Measurements from ENCODE around the gene TPPP.
"Not testable (repeated sequence)": the region's sequence is repeated elsewhere in the genome, so short reads cannot be mapped to it uniquely, and the experiment has no call there.

TPPP gene

DNA sequence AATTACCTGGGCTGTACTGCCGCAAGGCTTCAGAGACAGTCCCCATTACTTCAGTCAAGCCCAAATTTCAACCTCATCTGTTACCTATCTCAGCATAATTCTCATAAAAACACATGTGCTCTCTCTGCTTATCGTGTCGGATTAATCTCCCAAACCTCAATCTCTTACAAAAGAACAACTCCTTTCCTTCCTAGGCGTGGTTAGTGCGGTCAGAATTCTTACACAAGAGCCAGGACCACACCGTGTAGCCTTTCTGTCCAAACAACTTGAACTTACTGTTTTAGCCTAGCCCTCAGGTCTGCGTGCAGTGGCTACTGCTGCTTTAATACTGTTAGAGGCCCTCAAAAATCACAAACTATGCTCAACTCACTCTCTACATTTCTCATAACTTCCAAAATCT lies 13.0 kb upstream of the TPPP start:
- DNase-seq (ENCODE audit: low spot score); in situ Hi-C loops (cut with MboI; ENCODE audit: low pct_unique_long_range_greater_than_20kb, low sequenced_read_pairs, unreplicated experiment): not testable (repeated sequence)

- DNase-seq (ENCODE audit: low spot score); in situ Hi-C loops (cut with MboI; ENCODE audit: low pct_unique_long_range_greater_than_20kb, low sequenced_read_pairs, unreplicated experiment): not testable (repeated sequence)
Measured at GRCh38 chr5:696753-697702, 3.9 kb upstream of the TPPP start.

- DNase-seq (ENCODE audit: low spot score); in situ Hi-C loops (cut with MboI; ENCODE audit: low pct_unique_long_range_greater_than_20kb, low sequenced_read_pairs, unreplicated experiment): not testable (repeated sequence)
Measured at GRCh38 chr5:696191-696590, 3.0 kb upstream of the TPPP start.

GRCh38 chr5:695475-695874 lies 2.3 kb upstream of the TPPP start:
- DNase-seq (ENCODE audit: low spot score); in situ Hi-C loops (cut with MboI; ENCODE audit: low pct_unique_long_range_greater_than_20kb, low sequenced_read_pairs, unreplicated experiment): not testable (repeated sequence)

DNA sequence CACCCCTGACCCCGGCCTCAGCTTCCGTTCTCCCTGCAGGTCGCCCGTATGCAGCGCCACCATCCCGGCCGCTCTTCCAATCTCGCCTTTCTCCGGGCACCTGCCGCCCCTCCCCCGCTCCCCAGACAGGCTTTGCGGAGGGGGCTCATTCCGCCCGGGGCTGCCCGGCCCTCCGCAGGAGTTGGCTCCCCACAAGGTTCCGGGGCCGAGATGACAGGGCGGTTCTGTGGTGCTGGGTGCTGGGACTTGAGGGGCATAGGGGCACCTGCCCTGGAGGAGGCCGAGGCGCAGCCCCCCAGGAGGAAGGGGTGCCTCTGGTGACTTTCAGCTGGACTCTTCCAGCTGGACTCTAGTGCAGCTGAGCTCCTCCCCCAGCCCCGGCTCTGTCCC lies 885 bp upstream of the TPPP start:
- in situ Hi-C loops (cut with MboI; ENCODE audit: low pct_unique_long_range_greater_than_20kb, low sequenced_read_pairs, unreplicated experiment); DNase-seq (ENCODE audit: low spot score): not testable (repeated sequence)

GRCh38 chr5:692529-693041 lies 567 bp downstream of the TPPP start:
- DNase-seq (ENCODE audit: low spot score); in situ Hi-C loops (cut with MboI; ENCODE audit: low pct_unique_long_range_greater_than_20kb, low sequenced_read_pairs, unreplicated experiment): not testable (repeated sequence)

DNA sequence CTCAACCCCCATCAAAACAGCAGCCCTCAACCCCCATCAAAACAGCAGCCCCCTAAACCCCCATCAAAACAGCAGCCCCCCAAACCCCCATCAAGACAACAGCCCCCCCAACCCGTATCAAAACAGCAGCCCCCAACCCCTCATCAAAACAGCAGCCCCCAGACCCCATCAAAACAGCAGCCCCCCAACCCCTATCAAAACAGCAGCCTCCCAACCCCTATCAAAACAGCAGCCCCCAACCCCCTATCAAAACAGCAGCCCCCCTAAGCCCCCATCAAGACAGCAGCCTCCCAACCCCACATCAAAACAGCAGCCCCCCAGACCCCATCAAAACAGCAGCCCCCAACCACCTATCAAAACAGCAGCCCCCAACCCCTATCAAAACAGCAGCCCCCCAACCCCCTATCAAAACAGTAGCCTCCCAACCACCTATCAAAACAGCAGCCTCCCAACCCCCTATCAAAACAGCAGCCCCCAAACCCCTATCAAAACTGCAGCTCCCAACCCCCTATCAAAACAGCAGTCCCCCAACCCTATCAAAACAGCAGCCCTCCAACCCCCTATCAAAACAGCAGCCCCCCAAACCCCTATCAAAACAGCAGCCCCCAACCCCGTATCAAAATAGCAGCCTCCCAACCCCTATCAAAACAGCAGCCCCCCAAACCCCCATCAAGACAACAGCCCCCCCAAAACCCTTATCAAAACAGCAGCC lies 1.2 kb downstream of the TPPP start:
- TF ChIP-seq, protein P1, sequence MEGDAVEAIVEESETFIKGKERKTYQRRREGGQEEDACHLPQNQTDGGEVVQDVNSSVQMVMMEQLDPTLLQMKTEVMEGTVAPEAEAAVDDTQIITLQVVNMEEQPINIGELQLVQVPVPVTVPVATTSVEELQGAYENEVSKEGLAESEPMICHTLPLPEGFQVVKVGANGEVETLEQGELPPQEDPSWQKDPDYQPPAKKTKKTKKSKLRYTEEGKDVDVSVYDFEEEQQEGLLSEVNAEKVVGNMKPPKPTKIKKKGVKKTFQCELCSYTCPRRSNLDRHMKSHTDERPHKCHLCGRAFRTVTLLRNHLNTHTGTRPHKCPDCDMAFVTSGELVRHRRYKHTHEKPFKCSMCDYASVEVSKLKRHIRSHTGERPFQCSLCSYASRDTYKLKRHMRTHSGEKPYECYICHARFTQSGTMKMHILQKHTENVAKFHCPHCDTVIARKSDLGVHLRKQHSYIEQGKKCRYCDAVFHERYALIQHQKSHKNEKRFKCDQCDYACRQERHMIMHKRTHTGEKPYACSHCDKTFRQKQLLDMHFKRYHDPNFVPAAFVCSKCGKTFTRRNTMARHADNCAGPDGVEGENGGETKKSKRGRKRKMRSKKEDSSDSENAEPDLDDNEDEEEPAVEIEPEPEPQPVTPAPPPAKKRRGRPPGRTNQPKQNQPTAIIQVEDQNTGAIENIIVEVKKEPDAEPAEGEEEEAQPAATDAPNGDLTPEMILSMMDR (IDR thresholded peaks at IDR 0.05; ENCODE audit: extremely low read depth, insufficient read depth, missing control alignments), result no peak
- no peak for DNase-seq (ENCODE audit: low spot score)
- in situ Hi-C loops (cut with MboI; ENCODE audit: low pct_unique_long_range_greater_than_20kb, low sequenced_read_pairs, unreplicated experiment), result no loop called here

GRCh38 chr5:691049-691448 lies 2.1 kb downstream of the TPPP start:
- in situ Hi-C loops (cut with MboI; ENCODE audit: low pct_unique_long_range_greater_than_20kb, low sequenced_read_pairs, unreplicated experiment); DNase-seq (ENCODE audit: low spot score): not testable (repeated sequence)

- DNase-seq (ENCODE audit: low spot score); in situ Hi-C loops (cut with MboI; ENCODE audit: low pct_unique_long_range_greater_than_20kb, low sequenced_read_pairs, unreplicated experiment): not testable (repeated sequence)
Measured at GRCh38 chr5:690293-690692, 2.9 kb downstream of the TPPP start.

DNA sequence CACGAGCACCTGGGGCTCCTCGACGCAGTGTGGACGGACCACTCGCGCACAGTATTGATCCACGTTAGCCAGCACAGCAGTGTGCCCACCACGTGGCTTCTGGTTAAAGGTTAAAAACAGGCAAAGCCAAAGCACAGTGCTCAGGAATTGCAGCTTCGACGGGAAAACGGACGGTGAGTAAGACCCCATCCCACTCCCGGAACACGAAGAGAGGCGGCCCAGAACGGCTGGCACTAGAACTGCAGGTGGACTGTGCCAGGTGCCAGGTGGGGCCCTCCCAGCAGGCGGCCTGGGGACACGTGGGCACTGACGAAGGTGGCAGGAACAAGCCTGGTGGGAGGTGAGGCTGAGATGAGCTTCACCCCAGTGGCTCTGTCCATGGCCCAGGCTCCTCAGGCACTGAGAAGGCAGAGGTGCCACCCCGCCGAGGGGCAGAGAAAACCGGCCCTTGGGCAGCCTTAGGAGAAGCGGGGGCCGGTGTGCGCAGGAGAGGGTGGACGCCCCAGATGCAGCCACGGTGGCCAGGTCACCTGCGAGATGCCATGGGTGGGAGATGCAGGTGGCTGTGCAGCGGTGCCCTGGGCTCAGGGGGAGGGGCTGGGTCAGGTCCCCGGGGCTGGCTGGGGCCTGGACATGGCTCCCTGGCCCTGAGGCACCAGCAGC lies 4.7 kb downstream of the TPPP start:
- DNase-seq (ENCODE audit: low spot score), result not testable (repeated sequence)
- in situ Hi-C loops (cut with MboI; ENCODE audit: low pct_unique_long_range_greater_than_20kb, low sequenced_read_pairs, unreplicated experiment), result loop anchor here (10.0 kb wide), 1 partner anchor 86 kb away; no protein-coding TSS in a partner anchor

DNA sequence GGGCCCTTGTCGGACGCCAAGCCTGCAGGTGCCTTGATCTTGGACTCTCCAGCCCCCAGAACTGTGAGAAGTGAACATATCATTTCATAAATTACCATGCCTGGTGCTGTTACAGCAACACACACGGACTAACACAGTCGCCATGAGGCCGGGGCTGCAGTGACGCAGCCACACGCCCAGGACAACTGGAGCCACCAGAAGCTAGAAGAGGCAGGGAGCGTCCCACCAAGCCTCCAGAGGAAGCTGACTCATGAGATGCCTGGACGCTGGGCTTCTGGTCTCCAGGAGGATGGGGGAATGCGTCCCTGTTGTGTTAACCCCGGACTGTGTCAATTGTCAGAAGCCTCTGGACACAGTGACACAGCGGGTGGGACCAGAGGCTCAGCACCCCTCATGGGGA lies 6.2 kb downstream of the TPPP start:
- in situ Hi-C loops (cut with MboI; ENCODE audit: low pct_unique_long_range_greater_than_20kb, low sequenced_read_pairs, unreplicated experiment), result loop anchor here (10.0 kb wide), 1 partner anchor 88 kb away; no protein-coding TSS in a partner anchor
- not testable (repeated sequence) for DNase-seq (ENCODE audit: low spot score)

GRCh38 chr5:686172-686523 lies 7.0 kb downstream of the TPPP start:
- in situ Hi-C loops (cut with MboI; ENCODE audit: low pct_unique_long_range_greater_than_20kb, low sequenced_read_pairs, unreplicated experiment), result loop anchor here (10.0 kb wide), 1 partner anchor 89 kb away; no protein-coding TSS in a partner anchor
- not testable (repeated sequence) for DNase-seq (ENCODE audit: low spot score)

Measured in GM13977 (cell line).